ENCODE data around the gene D2HGDH. TPM values are rescaled to one million over a fixed set of nuclear protein-coding genes. Genes with fewer than 3 reads are reported as not detected.

D2HGDH gene
- total RNA-seq, 1 experiment from 2014 or later: 10.0 TPM

GRCh38 chr2:241769819-241770184 lies 35.4 kb downstream of the D2HGDH start:
- Histone ChIP-seq H4K91ac (ENCODE audit: insufficient read length, low read depth, low read length) (no peak overlapping the region), H3K27ac (ENCODE audit: insufficient read length, low read depth, low read length) (no peak overlapping the region), H2AK5ac (ENCODE audit: insufficient read length, low read length) (no peak overlapping the region), H3K56ac (ENCODE audit: insufficient read length, low read depth, low read length) (no peak overlapping the region), H3K23me2 (ENCODE audit: insufficient read length, low read depth, low read length, poor library complexity, severe bottlenecking) (no peaks in the 10 kb centered on the region), H3T11ph (ENCODE audit: low read length) (no peak overlapping the region), H3K9ac (ENCODE audit: extremely low read depth, insufficient read length, low read length) (no peak overlapping the region), H3K4me2 (ENCODE audit: insufficient read depth, insufficient read length, low read length) (no peak overlapping the region), H3K14ac (ENCODE audit: insufficient read depth, low read length) (no peak overlapping the region), H2BK20ac (ENCODE audit: low read depth, low read length, poor library complexity, severe bottlenecking) (no peak overlapping the region), H3K23ac (ENCODE audit: insufficient read length, low read depth, low read length) (no peak overlapping the region), H2AFZ (ENCODE audit: low read length) (no peak overlapping the region), H3K79me1 (ENCODE audit: insufficient read depth, low read depth, low read length, poor library complexity, severe bottlenecking) (no peaks in the 10 kb centered on the region), H4K8ac (replicated peaks; ENCODE audit: insufficient read length, low read depth, low read length) (no peak overlapping the region), H3K9me3 (ENCODE audit: control insufficient read depth, low read depth, low read length) (no peaks in the 10 kb centered on the region), H3K79me2 (ENCODE audit: insufficient read depth, low read length) (no peaks in the 10 kb centered on the region), H2BK5ac (ENCODE audit: insufficient read length, low read length) (no peak overlapping the region), H3K4ac (ENCODE audit: low read depth, low read length) (no peak overlapping the region), H4K5ac (ENCODE audit: insufficient read length, low read depth, low read length) (no peak overlapping the region), H2BK12ac (ENCODE audit: insufficient read length, low read depth, low read length) (no peak overlapping the region), H3K4me1 (ENCODE audit: insufficient read depth, low read length) (no peaks in the 10 kb centered on the region), H3K27me3 (ENCODE audit: insufficient read depth, low read length) (no peaks in the 10 kb centered on the region), H3K18ac (ENCODE audit: insufficient read length, low read depth, low read length) (no peak overlapping the region), H2BK120ac (ENCODE audit: low read depth, low read length, poor library complexity, severe bottlenecking) (no peak overlapping the region), H2BK15ac (ENCODE audit: low read depth, low read length) (no peak overlapping the region), H4K20me1 (ENCODE audit: control insufficient read depth, insufficient read depth, insufficient read length) (no peaks in the 10 kb centered on the region)
- Mint-ChIP-seq H3K4me1 (peaks cover 15 to 27% of the 10 kb centered on the region in 2 experiments), H3K36me3 (ENCODE audit: insufficient read depth in 1 of 3, low read depth in 3 of 3) (no peaks in the 10 kb centered on the region; a peak in 1 of 7 replicates), H3K27me3 (ENCODE audit: low read depth) (peaks cover 2% of the 10 kb centered on the region), H3K9me3 (no peaks in the 10 kb centered on the region), H3K27ac (no peak overlapping the region), H3K4me3 (no peak overlapping the region)
- DNase-seq: no peak
- WGBS (ENCODE audit: extremely low coverage, insufficient read length, low lambda C conversion rate): no CpG with 5 or more reads among the region's 13 CpGs
- TF ChIP-seq, protein P1, sequence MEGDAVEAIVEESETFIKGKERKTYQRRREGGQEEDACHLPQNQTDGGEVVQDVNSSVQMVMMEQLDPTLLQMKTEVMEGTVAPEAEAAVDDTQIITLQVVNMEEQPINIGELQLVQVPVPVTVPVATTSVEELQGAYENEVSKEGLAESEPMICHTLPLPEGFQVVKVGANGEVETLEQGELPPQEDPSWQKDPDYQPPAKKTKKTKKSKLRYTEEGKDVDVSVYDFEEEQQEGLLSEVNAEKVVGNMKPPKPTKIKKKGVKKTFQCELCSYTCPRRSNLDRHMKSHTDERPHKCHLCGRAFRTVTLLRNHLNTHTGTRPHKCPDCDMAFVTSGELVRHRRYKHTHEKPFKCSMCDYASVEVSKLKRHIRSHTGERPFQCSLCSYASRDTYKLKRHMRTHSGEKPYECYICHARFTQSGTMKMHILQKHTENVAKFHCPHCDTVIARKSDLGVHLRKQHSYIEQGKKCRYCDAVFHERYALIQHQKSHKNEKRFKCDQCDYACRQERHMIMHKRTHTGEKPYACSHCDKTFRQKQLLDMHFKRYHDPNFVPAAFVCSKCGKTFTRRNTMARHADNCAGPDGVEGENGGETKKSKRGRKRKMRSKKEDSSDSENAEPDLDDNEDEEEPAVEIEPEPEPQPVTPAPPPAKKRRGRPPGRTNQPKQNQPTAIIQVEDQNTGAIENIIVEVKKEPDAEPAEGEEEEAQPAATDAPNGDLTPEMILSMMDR (conservative IDR thresholded peaks at IDR 0.05): no peak
